Measurements from ENCODE around the gene GCNT1.

- TF ChIP-seq POLR2A (IDR thresholded peaks at IDR 0.05; ENCODE audit: low read depth, low read length) (no peak), POLR2AphosphoS5 (IDR thresholded peaks at IDR 0.05; ENCODE audit: low read depth, low read length) (no peak), POU2F2 (IDR thresholded peaks at IDR 0.05; ENCODE audit: low read depth, low read length) (no peak), TAF1 (IDR thresholded peaks at IDR 0.05; ENCODE audit: low read depth, low read length) (no peak), SPI1 (IDR thresholded peaks at IDR 0.05; ENCODE audit: low read depth, low read length) (no peak)
These were observed 57.9 kb downstream of the GCNT1 start for GRCh38 chr9:76516871-76517270.
